RCC 7860 (cell line): ENCODE data around the gene SCD5.
A peak's percentile ranks its signal among the peaks of the same experiment; 100 is the strongest.
"Not testable (repeated sequence)": the region's sequence is repeated elsewhere in the genome, so short reads cannot be mapped to it uniquely, and the experiment has no call there.

Experiments used
- DNase-seq: peaks from one replicate; pipeline ENCODE4 v3.0.0-alpha.2; 2015; ENCODE audit warnings: low spot score
- FAIRE-seq: peaks from 2 replicates; lab custom pipeline; 2012; peaks lifted over from hg19 to GRCh38; lab: Jason Lieb, UNC

The SCD5 gene

DNA sequence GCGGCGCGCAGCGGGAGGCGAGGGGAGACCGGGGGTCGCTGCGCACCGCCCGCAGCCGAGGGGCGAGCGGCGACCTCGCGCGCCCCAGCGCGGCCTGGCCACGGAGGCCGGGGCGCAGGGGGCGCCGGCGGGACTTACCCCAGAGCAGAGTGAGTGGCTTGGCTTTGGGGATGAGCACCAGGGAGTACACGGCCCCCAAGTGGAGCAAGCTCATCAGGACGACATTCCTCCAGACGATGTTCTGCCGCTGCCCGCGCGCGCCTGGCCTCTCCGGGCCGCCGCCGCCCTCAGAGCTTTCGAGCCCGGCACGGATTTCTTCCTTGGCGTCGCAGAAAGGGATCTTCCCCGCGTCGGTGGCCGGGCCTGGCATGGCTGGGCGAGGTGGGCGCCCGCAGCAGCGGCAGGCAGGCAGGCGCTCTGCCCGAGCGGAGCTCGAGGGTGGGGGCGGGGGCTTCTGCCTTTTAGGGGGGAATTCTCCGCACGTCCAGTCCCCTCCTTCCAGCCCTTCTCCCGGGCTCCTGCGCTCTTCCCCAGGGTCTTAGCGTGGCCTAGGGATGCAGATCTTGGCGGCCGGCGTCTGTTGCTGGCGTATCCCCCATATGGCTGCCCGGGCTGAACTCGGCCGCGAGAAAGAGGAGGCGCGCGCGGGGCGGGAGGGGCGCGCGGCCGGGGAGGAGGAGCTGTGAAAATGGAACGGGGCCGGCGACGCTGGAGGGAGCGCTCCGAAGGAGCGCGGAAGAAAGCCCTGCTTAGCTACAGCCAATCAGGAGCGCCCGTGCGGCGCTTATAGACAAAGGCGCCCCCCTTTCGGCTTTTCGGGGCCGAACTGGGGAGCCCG is at the start of gene SCD5:
SCD5 (minus strand) TSS at position 629 of the 838 bp plus-strand sequence; CDS start at position 370, 259 bp downstream.
- DNase-seq (no peak), FAIRE-seq (no peak)

DNA sequence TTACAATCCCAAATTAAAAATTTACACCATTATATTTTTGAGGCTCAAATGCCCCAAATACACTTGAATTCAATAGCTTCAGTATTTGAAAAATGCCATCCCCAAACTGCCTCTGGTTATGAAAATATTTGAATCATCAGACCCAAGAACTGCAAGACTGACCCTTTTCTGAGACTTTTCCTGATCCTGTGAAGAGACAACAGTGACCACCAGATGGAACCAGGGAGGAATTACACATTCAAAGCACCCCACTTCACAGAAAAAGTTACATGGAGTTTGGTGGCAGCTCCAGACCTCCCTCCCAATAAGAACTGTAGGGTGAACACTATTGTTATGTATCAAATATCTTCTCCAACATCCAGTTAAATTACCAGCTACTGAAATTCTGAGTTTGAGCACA is 44.0 kb upstream of the SCD5 start:
- DNase-seq (no peak), FAIRE-seq (no peak)

DNA sequence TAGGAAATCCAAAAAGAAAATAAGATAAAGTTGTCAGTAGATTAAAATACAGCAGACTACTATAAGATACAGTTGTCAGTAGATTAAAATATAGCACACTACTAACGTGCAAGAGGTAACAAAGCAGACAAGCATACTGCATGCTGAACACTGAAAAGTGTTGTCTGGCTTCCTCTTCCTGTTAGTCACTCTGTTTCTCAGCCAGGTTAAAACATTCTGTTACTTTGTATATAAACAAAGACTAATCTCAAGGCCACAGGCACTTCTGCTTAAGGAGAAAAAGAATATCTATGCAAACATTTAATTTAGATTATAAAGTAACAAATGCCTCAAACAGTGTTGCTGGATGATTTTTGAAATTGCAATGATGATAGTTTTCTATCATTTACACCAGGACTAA is 41.0 kb upstream of the SCD5 start:
- DNase-seq (no peak), FAIRE-seq (no peak)

DNA sequence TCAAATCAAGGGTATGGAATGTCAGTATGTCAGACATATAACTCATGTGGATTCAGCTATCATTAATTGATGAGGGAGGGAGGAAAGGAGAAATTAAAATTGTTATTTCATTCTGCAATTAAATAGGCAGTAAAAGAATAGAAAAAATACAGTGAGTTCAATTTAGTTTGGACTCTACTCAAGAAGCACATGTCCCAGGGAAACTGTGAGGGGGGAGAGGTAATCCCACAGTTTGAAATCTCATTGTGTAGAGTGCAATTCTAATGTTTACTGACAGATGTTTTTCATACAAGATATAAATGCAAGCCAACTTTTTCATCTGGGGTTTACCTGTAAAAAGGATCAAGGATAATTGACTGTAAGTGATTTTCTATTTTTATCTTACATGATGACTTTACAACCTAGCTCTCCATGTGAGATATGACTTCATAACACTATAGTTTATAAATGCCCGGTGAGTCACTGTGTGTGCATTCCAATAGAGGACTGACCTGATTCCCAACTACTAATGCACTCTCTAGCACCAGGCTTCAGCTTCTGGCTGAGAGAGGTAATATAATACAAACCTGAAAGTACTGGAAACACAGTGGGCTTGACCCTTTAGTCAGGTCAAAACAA is 35.2 kb upstream of the SCD5 start:
- no peak for FAIRE-seq

DNA sequence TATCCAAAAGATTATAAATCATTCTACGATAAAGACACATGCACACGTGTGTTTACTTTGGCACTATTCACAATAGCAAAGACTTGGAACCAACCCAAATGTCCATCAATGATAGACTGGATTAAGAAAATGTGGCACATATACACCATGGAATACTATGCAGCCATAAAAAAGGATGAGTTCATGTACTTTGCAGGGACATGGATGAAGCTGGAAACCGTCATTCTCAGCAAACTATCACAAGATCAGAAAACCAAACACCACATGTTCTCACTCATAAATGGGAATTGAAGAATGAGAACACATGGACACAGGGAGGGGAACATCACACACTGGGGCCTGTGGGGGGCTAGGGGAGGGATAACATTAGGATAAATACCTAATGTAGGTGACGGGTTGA is 34.5 kb upstream of the SCD5 start:
- FAIRE-seq, DNase-seq: not testable (repeated sequence)

More for the DNA sequence above, 35.2 kb upstream of the SCD5 start:
- DNase-seq, result peak; percentile 54

DNA sequence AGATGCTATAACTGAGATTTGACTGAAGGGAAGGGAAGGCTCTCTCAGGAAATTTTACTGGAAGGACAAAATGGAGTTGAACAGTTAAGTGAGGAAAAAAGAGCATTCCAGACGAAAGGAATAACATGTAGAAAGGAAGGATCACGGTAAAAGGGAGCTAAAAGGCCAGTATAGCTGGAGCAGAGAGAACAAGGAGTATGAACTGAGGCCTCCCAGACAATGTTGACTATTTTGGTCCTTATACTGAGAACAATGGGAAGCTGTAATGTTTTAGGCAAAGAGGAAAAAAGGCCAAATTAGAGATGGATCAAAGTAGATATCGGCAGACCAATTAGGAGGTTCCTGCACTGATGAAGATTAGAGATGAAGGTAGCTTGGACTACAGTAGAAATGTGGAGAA is 26.8 kb upstream of the SCD5 start:
- FAIRE-seq (no peak), DNase-seq (no peak)

DNA sequence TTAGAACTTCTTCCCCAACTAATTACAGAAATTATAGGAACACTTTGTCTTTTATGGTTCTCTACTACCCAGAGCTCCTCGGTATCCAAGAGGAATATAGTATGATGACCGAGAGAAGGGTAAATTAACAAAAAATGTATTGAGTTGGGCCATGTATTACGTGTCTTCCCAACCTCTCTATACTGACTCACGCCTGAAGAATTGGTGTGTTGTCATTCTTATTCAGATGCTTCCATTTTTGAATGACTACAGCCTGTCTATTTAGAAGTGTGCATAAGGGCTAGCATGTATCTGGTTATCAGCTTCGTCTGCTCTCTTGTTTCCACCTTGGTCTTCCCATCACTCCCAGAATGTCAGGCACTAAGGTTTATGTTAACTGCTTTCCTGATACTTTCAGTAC is 24.5 kb upstream of the SCD5 start:
- no peak for FAIRE-seq
- no peak for DNase-seq

DNA sequence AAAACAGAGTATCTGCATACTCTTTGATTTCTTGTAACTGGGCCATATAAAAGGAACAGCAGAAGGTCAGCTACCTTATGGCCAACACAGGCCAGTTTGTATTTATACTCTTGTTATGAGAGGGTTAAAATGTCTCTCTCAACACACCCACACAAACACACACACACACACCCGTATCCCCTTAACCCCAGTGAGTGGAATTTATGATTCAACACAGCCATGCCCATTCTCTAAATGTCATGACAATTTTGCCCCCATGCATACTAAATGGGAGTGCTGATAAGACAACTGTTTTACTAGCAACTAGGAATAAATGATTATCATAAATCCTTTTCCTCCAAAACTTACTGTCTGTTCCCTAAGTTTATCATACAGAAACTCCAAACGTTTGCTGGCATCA is 22.1 kb upstream of the SCD5 start:
- no peak for FAIRE-seq

DNA sequence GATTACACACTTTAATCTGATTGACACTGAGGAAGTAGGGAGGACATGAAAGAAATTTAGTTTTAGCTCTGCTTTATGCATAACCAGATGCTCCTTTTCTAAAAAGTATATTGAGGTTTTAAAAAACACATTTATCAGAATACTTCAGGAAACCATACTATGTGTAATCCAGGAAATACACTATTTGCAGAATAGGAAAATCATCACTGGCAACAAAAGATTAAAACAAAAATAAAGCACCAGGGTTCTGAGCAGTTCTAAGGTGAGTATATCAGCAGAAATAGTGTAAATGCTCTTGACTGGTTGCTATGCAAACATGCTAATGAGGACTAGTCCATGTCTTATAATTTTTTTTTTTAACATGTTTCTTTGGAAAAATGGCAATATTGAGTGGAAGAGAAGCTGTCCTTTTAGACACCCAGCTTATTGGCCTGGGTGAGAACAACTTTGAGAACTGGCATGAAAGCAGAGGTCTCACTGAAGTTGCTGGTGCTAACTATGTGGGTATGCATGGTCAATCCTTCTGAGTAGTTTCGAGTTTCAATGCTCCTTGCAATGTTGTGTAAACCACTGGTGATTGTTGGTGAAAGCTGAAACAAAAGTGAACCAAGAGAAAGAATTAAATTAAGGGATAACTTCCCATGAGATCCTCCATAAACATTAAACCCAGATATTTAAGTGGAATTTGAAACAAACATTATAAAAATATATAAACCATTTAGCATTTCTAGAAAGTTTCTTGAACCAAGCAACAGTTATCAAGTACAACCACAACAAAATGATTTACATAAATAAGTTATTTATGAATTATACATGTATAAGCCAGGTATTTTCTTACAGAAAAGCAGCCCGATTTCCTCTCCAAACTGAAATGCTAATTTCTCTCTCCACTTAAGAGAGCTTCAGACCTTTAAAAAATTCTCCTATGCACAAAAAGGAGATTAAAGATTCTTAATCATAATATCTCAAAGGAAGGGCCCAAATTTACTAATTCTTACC is 20.4 kb upstream of the SCD5 start:
- FAIRE-seq, result no peak
- no peak for DNase-seq

More for the DNA sequence above, 22.1 kb upstream of the SCD5 start:
- no peak for DNase-seq

DNA sequence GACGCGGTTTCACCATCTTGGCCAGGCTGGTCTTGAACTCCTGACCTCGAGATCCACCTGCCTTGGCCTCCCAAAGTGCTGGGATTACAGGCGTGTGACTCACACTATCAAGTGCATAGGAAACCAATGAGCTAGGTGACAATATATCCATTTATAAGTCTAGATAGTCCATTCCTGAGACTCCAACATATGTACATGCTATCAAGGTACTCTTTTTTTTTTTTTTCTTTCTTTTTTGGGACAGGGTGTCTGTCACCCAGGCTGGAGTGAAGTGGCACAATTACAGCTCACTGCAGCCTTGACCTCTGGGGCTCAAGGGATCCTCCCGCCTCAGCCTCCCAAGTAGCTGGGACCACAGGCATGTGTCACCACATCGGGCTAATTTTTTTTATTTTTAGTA is 18.3 kb upstream of the SCD5 start:
- FAIRE-seq, DNase-seq: not testable (repeated sequence)

DNA sequence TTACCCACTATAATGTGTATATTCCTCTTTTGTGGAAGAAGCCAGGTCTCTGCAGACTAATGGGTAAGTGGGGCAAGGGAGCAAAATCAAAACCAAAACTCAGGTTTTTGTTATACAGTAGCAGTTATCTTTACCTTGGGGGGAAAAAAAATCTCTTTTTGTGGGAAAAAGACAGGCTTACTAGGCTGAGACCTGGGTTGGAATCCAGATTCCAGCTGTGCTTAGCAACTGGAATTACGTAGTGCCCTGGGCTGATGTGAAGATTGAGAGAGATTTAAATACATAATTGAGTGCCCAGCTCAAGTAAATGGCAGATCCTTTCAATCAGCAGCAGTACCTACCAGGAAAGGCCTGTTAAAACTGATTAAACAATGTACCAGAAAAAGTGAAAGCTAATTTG is 15.4 kb upstream of the SCD5 start:
- FAIRE-seq (no peak), DNase-seq (no peak)

DNA sequence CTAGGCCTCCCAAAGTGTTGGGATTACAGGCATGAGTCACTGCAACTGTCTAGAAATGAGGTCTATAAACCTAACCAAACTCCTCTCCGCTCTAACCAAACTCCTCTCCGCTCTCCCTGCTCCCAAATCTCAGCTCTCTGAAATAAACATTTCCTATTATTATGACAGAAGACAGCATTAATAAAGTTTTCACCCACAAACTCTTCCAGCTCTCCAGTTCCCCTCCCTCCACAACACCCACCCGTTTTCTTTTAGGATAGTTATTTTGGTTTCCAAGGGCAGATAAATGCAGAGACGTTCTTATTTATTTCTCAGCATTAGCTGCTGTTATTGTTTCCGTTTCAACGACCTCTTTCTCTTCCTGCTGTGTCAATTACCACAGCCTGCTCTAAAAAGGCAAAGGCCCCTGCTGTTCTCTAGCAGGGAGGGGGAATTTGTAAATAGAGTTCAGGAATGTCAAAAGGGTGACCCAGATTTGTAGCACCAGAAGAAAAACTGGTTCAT is 13.3 kb upstream of the SCD5 start:
- no peak for DNase-seq
- FAIRE-seq, result no peak

DNA sequence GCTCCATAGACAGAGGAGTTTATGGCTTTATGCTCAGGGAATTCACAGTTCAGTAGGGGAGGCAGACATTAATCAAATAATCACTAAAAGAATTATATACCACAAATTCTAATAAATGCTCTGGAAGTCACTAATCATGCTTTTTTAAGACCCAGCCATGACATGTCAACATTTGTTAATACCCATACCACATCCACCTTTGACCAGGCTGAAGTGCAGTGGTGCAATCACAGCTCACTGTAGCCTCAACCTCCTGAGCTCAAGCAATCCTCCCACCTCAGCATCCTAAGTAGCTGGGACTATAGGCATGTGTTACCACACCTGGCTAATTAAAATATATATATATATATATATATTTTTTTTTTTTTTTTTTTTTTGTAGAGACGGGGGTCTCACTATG is 12.8 kb upstream of the SCD5 start:
- no peak for DNase-seq

DNA sequence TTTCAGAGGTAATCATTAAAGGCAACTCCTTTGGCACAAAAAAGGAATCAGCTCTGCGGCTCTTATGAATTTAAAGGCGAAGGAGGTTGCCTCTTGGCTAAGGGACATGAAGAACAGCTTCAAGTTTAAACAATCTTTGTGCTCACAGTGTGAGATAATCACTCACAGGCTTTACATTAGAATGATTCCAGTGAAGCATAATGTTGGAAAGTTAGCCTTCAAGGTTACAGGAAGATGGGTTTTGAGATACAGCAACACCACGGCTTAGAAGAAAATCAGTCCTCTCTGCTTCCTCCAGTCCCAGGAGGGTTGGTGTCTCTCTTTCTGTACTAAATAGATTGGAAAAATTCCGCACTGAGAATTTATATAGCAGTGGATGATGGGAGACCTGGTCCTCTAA is 11.6 kb upstream of the SCD5 start:
- DNase-seq (no peak), FAIRE-seq (no peak)

More for the DNA sequence above, 12.8 kb upstream of the SCD5 start:
- FAIRE-seq, result no peak

DNA sequence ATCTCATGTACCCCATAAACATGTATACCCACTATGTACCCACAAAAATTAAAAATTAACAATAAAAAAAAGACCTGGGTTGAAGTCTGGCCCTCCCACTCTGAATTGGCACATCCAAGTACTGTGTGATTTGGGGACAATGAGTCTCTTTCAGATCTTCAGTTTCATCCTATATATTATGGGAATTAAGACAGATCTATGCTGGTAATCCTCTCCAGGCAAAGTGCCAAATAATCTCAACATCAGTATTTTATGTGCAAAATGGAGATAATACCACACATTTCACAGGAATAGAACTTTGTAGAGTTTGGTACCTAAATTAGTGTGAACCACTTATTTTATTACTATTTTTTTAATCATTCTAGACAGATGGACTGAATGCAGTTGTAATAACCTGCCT is 11.0 kb upstream of the SCD5 start:
- no peak for FAIRE-seq
- no peak for DNase-seq

DNA sequence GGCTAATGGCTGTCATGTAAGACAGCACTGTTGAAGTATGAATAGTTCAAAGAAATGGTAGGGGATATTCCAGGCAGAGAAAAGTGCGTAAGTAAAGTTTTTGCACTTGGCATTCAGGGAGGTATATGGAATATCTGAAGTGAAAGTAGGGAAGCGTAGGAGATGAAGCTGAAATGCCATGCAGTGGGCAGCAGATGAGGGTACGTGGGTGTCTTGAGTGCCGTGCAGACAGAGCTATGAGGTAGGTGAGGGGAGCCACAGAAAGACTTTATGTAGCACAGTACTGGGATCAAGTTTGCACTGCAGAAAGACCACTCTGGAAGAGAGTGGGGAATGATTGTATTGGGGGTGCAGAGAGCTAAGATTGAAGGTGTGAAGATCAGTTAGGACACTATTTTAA is 5.2 kb upstream of the SCD5 start:
- DNase-seq, result no peak
- no peak for FAIRE-seq

DNA sequence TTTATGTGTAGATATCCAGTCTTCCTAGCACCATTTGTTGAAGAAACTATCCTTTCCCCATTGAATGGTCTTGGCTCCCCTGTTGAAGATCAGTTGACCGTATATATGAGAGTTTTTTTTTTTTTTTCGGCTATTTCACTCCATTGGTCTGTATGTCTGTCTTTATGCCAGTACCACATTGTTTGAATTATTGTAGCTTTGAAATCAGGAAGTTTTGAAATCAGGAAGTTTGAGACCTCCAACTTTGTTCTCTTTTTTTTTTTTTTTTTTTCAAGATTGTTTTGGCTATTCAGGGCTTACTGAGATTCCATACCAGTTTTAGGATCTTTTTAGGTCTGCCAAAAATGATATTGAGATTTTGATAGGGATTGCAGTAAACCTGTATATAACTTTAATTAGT is 4.3 kb upstream of the SCD5 start:
- FAIRE-seq (no peak), DNase-seq (no peak)

DNA sequence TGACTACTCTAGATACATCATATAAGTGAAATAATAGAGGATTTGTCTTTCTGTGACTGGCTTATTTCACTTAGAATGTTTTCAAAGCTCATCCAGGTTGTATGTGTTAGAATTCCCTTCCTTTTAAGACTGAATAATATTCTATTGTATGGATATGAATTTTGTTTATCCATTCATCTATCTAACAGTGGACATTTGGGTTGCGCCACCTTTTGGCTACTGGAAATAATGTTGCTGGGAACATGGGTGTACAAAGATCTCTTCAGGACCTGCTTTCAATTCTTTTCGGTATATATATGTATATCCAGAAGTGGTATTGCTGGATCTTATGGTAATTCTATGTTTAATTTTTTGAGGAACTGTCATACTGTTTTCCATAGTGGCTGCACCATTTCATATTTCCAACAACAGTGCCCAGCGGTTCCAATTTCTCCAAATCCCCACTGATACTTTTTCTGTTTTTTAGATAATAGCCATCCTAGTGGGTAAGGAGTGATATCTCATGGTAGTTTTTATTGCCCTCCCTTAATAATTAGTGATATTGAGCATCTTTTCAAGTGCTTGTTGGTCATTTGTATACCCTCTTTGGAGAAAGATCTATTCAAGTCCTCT is 3.4 kb upstream of the SCD5 start:
- FAIRE-seq (no peak), DNase-seq (no peak)

DNA sequence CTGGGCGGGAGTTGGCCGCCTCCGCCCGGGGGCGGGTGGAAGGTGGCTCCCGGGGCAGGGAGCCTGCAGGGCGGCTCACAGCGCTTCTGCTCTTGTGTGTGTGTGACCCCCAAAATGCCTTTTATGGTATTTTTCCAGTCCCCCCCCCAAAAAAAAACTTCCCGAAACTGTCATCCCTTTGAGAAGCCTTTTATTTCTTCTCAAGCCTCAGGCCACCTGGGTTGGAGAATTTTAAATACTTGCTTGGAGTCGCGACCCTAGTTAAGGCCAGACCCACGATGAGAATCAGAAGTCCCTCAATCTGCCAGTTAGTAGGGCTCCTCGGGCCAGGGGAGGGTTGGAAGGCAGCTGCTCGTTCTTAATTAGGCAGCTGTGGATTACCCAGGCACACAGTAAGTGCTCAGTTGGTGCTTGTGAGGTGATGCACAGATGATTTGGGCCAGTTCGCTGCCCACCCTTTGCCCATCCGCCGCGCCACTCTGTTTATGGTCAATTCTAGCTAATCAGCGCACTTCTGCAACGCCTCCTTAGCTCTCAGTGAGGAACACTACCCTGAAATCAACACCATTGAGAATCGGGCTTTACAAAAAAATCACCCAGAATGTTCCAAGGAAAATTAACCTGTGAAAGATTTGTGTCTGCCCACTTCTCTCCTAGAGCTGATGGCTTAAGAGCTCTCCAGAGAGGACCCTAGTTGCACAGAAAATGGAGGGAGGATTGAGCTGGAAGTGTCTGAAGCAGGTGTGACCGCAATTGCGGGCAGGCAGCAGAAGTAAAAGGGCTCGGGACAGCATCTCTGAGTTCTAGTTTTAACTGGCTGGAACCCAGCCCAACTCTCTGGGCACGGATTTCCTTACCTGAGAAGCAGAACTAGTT is 648 bp upstream of the SCD5 start:
- FAIRE-seq (no peak), DNase-seq (no peak)
